ENCODE measurements around the gene TMEM82.
A peak's percentile ranks its signal among the peaks of the same experiment; 100 is the strongest.

TMEM82 gene

GRCh38 chr1:15748690-15749398 lies 6.5 kb downstream of the TMEM82 start:
- Mint-ChIP-seq H3K4me3 (no peak overlapping the region), H3K36me3 (ENCODE audit: insufficient read depth) (no peaks in the 10 kb centered on the region), H3K9me3 (no peaks in the 10 kb centered on the region), H3K27ac (no peak overlapping the region), H3K27me3 (peaks cover 17 to 22% of the 10 kb centered on the region in 2 donors), H3K4me1 (ENCODE audit: low read depth in 2 of 2) (no peaks in the 10 kb centered on the region)
- DNase-seq (no peak), ATAC-seq (replicated peaks) (no peak)

- no peaks in the 10 kb centered on the region for H3K9me3 Mint-ChIP-seq
- ATAC-seq (replicated peaks) (no peak), DNase-seq (no peak)
- H3K36me3 Mint-ChIP-seq (ENCODE audit: insufficient read depth) = no peaks in the 10 kb centered on the region
- H3K27ac Mint-ChIP-seq = no peak overlapping the region
- H3K4me1 Mint-ChIP-seq (ENCODE audit: low read depth in 2 of 2) = no peaks in the 10 kb centered on the region
- no peak overlapping the region for H3K4me3 Mint-ChIP-seq
- H3K27me3 Mint-ChIP-seq = peaks cover 17 to 24% of the 10 kb centered on the region in 2 donors
These were observed 7.3 kb downstream of the TMEM82 start for GRCh38 chr1:15749399-15750291.

GRCh38 chr1:15750924-15751323 lies 8.6 kb downstream of the TMEM82 start:
- no peak for DNase-seq
- no peak for ATAC-seq (replicated peaks)
- no peak overlapping the region for H3K4me3 Mint-ChIP-seq
- peaks cover 0 to 2% of the 10 kb centered on the region in 2 donors for H3K4me1 Mint-ChIP-seq (ENCODE audit: low read depth in 2 of 2)
- H3K27ac Mint-ChIP-seq = no peak overlapping the region
- peaks cover 21 to 34% of the 10 kb centered on the region in 2 donors for H3K27me3 Mint-ChIP-seq
- H3K36me3 Mint-ChIP-seq (ENCODE audit: insufficient read depth) = no peaks in the 10 kb centered on the region
- no peaks in the 10 kb centered on the region for H3K9me3 Mint-ChIP-seq

- Mint-ChIP-seq H3K4me3 (no peak overlapping the region), H3K4me1 (ENCODE audit: low read depth in 2 of 2) (peaks cover 0 to 6% of the 10 kb centered on the region in 2 donors), H3K9me3 (no peaks in the 10 kb centered on the region), H3K27me3 (peaks cover 28 to 42% of the 10 kb centered on the region in 2 donors), H3K36me3 (ENCODE audit: insufficient read depth) (no peaks in the 10 kb centered on the region), H3K27ac (no peak overlapping the region)
- DNase-seq (no peak), ATAC-seq (replicated peaks) (no peak)
These were observed 9.4 kb downstream of the TMEM82 start for GRCh38 chr1:15751717-15752116.

- no peak for ATAC-seq (replicated peaks)
- H3K27ac Mint-ChIP-seq = no peak overlapping the region
- H3K36me3 Mint-ChIP-seq (ENCODE audit: insufficient read depth) = no peaks in the 10 kb centered on the region
- H3K9me3 Mint-ChIP-seq = no peaks in the 10 kb centered on the region
- peaks cover 0 to 13% of the 10 kb centered on the region in 2 donors for H3K4me1 Mint-ChIP-seq (ENCODE audit: low read depth in 2 of 2)
- no peak for DNase-seq
- no peak overlapping the region for H3K4me3 Mint-ChIP-seq
- H3K27me3 Mint-ChIP-seq = peaks cover 38 to 59% of the 10 kb centered on the region in 2 donors
These were observed 11.5 kb downstream of the TMEM82 start for GRCh38 chr1:15753776-15754175.

GRCh38 chr1:15755021-15755645 lies 12.8 kb downstream of the TMEM82 start:
- Mint-ChIP-seq H3K4me1 (ENCODE audit: low read depth in 2 of 2) (peaks cover 0 to 15% of the 10 kb centered on the region in 2 donors), H3K27me3 (peaks cover 46 to 70% of the 10 kb centered on the region in 2 donors), H3K4me3 (no peak overlapping the region), H3K9me3 (no peaks in the 10 kb centered on the region), H3K36me3 (ENCODE audit: insufficient read depth) (no peaks in the 10 kb centered on the region), H3K27ac (no peak overlapping the region)
- ATAC-seq (replicated peaks) (no peak), DNase-seq (no peak)

- DNase-seq = no peak
- Mint-ChIP-seq H3K4me3 (no peak overlapping the region), H3K27ac (no peak overlapping the region), H3K27me3 (peaks cover 49 to 75% of the 10 kb centered on the region in 2 donors), H3K4me1 (ENCODE audit: low read depth in 2 of 2) (peaks cover 0 to 15% of the 10 kb centered on the region in 2 donors), H3K36me3 (ENCODE audit: insufficient read depth) (no peaks in the 10 kb centered on the region), H3K9me3 (no peaks in the 10 kb centered on the region)
- no peak for ATAC-seq (replicated peaks)
These were observed 13.3 kb downstream of the TMEM82 start for GRCh38 chr1:15755646-15756040.

- H3K4me1 Mint-ChIP-seq (ENCODE audit: low read depth in 2 of 2) = peaks cover 0 to 15% of the 10 kb centered on the region in 2 donors
- H3K27me3 Mint-ChIP-seq = peaks cover 47 to 75% of the 10 kb centered on the region in 2 donors
- no peak for ATAC-seq (replicated peaks)
- H3K9me3 Mint-ChIP-seq = no peaks in the 10 kb centered on the region
- no peaks in the 10 kb centered on the region for H3K36me3 Mint-ChIP-seq (ENCODE audit: insufficient read depth)
- DNase-seq = no peak
- H3K4me3 Mint-ChIP-seq = no peak overlapping the region
- H3K27ac Mint-ChIP-seq = no peak overlapping the region
These were observed 14.1 kb downstream of the TMEM82 start for GRCh38 chr1:15756143-15757015.

- H3K27ac Mint-ChIP-seq = no peak overlapping the region
- H3K36me3 Mint-ChIP-seq (ENCODE audit: insufficient read depth) = no peaks in the 10 kb centered on the region
- H3K27me3 Mint-ChIP-seq = peaks cover 46 to 76% of the 10 kb centered on the region in 2 donors
- peak overlapping the region; percentile 1 to 71 for H3K4me3 Mint-ChIP-seq
- ATAC-seq (replicated peaks) (no peak), DNase-seq (no peak)
- peaks cover 0 to 15% of the 10 kb centered on the region in 2 donors for H3K4me1 Mint-ChIP-seq (ENCODE audit: low read depth in 2 of 2)
- no peaks in the 10 kb centered on the region for H3K9me3 Mint-ChIP-seq
These were observed 14.8 kb downstream of the TMEM82 start for GRCh38 chr1:15757016-15757543.

GRCh38 chr1:15757575-15758342 lies 15.5 kb downstream of the TMEM82 start:
- no peak for DNase-seq
- no peak for ATAC-seq (replicated peaks)
- H3K27ac Mint-ChIP-seq = no peak overlapping the region
- H3K27me3 Mint-ChIP-seq = peaks cover 52 to 83% of the 10 kb centered on the region in 2 donors
- no peaks in the 10 kb centered on the region for H3K9me3 Mint-ChIP-seq
- peaks cover 0 to 15% of the 10 kb centered on the region in 2 donors for H3K4me1 Mint-ChIP-seq (ENCODE audit: low read depth in 2 of 2)
- H3K36me3 Mint-ChIP-seq (ENCODE audit: insufficient read depth) = no peaks in the 10 kb centered on the region
- peak overlapping the region; percentile 66 to 71 for H3K4me3 Mint-ChIP-seq

- H3K4me1 Mint-ChIP-seq (ENCODE audit: low read depth in 2 of 2) = peaks cover 0 to 15% of the 10 kb centered on the region in 2 donors
- H3K9me3 Mint-ChIP-seq = no peaks in the 10 kb centered on the region
- H3K27ac Mint-ChIP-seq = no peak within 1 kb of the TSS
- no peak for DNase-seq
- no peaks in the 10 kb centered on the region for H3K36me3 Mint-ChIP-seq (ENCODE audit: insufficient read depth)
- peaks cover 53 to 82% of the 10 kb centered on the region in 2 donors for H3K27me3 Mint-ChIP-seq
- no peak for ATAC-seq (replicated peaks)
- H3K4me3 Mint-ChIP-seq = peak within 1 kb of the TSS; percentile 66 to 71
These were observed 16.1 kb downstream of the TMEM82 start, which contains the start of gene FBLIM1 for GRCh38 chr1:15758343-15758931. FBLIM1 (plus strand) TSS chr1:15758795; CDS start chr1:15764984, 6,189 bp downstream.

All from effector memory CD8-positive, alpha-beta T cell (primary cell).